H1 (cell line): ENCODE measurements around the gene ADAMTS3. TPM values are rescaled to one million over a fixed set of nuclear protein-coding genes. Genes with fewer than 3 reads are reported as not detected.

Experiments used
- CTCF ChIA-PET: fragments of 300-600 bp; sonication (Branson Sonifier 250); formaldehyde crosslinking; loops from one replicate; lab custom pipeline; 2021; ENCODE audit not compliant: partially characterized antibody; lab: Charles Lee
- POLR2A ChIA-PET: fragments of 300-600 bp; sonication (Branson Sonifier 250); formaldehyde crosslinking; loops from one replicate; lab custom pipeline; 2021; ENCODE audit warnings: inconsistent platforms; ENCODE audit not compliant: partially characterized antibody; lab: Charles Lee
- DNase-seq, 2 experiments: peaks; one replicate each; pipeline versions ENCODE4 v3.0.0 to v3.0.0-alpha.2; 2010 to 2022; ENCODE audit warnings: low spot score in 2 of 2, low read depth in 1 of 2, mixed read lengths in 1 of 2
- FAIRE-seq: peaks from 2 replicates; lab custom pipeline; 2011; peaks lifted over from hg19 to GRCh38; lab: Jason Lieb, UNC
- H2AFZ ChIP-seq: 2 replicates; pipeline ENCODE4 v1.8.1; 2012; ENCODE audit warnings: low read length, inconsistent platforms
- H2AK5ac ChIP-seq: 2 replicates; pipeline ENCODE4 v1.6.1; 2013; ENCODE audit warnings: low read depth, low read length
- H2BK120ac ChIP-seq: replicated peaks from 2 replicates; pipeline ENCODE3; 2013; ENCODE audit warnings: low read depth, low read length, inconsistent platforms
- H2BK12ac ChIP-seq: 2 replicates; pipeline ENCODE4 v1.6.1; 2013; ENCODE audit warnings: low read depth, low read length
- H2BK15ac ChIP-seq: 2 replicates; pipeline ENCODE4 v1.6.1; 2013; ENCODE audit warnings: low read length
- H2BK20ac ChIP-seq: 2 replicates; pipeline ENCODE4 v1.6.1; 2013; ENCODE audit warnings: low read length
- H2BK5ac ChIP-seq: 2 replicates; pipeline ENCODE4 v1.6.1; 2013; ENCODE audit warnings: low read depth, low read length
- H3K14ac ChIP-seq: 2 replicates; pipeline ENCODE4 v1.6.1; 2013; ENCODE audit warnings: inconsistent platforms; ENCODE audit not compliant: insufficient read length
- H3K18ac ChIP-seq: 2 replicates; pipeline ENCODE4 v1.6.1; 2013; ENCODE audit warnings: low read length; ENCODE audit errors: extremely low read depth
- H3K23ac ChIP-seq: 2 replicates; pipeline ENCODE4 v1.6.1; 2013; ENCODE audit warnings: inconsistent platforms; ENCODE audit not compliant: insufficient read length
- H3K23me2 ChIP-seq: 2 replicates; pipeline ENCODE4 v1.6.1; 2013; ENCODE audit warnings: low read depth, low read length
- H3K27ac ChIP-seq: 2 replicates; pipeline ENCODE4 v1.6.1; 2011; ENCODE audit warnings: low read depth, low read length, inconsistent platforms
- H3K27me3 ChIP-seq, 4 experiments: replicated peaks in 1 of 4; 1 replicate in 1 of 4; 2 replicates in 3 of 4; pipeline versions ENCODE4 v1.6.1 to v1.8.1; 2011 to 2013; ENCODE audit warnings: low read length in 3 of 4, mild to moderate bottlenecking in 3 of 4, inconsistent platforms in 2 of 4, mixed read lengths in 2 of 4, moderate library complexity in 1 of 4; ENCODE audit not compliant: control insufficient read depth in 3 of 4, insufficient read depth in 3 of 4; ENCODE audit errors: extremely low read depth in 1 of 4
- H3K36me3 ChIP-seq, 4 experiments: 2 replicates each; pipeline versions ENCODE4 v1.6.1 to v1.8.1; 2011 to 2013; ENCODE audit warnings: mild to moderate bottlenecking in 4 of 4, low read length in 3 of 4, moderate library complexity in 2 of 4, control low read depth in 1 of 4, inconsistent platforms in 1 of 4; ENCODE audit not compliant: insufficient read depth in 4 of 4, control insufficient read depth in 2 of 4
- H3K4ac ChIP-seq: replicated peaks from 2 replicates; pipeline ENCODE3; 2013; ENCODE audit warnings: low read length, low read depth, mixed read lengths, inconsistent platforms; ENCODE audit not compliant: insufficient read length
- H3K4me1 ChIP-seq, 4 experiments: replicated peaks in 1 of 4; 1 replicate in 1 of 4; 2 replicates in 3 of 4; pipeline versions ENCODE4 v1.6.1 to v1.8.1; 2011 to 2013; ENCODE audit warnings: low read length in 3 of 4, inconsistent platforms in 2 of 4, mixed read lengths in 1 of 4; ENCODE audit not compliant: insufficient read depth in 4 of 4, control insufficient read depth in 3 of 4
- H3K4me2 ChIP-seq, 2 experiments: 2 replicates each; pipeline versions ENCODE4 v1.6.1 to v1.8.1; 2011 to 2013; ENCODE audit warnings: low read depth in 2 of 2, low read length in 2 of 2, control low read depth in 1 of 2, inconsistent platforms in 1 of 2, mild to moderate bottlenecking in 1 of 2; ENCODE audit not compliant: insufficient read depth in 1 of 2
- H3K4me3 ChIP-seq, 4 experiments: fragments of 200-600, 300-600 bp in 1 of 4; sonication (generic), shearing (Covaris generic), sonication (Bioruptor Twin) in 1 of 4; 2 replicates each; pipeline versions ENCODE4 v1.5.1 to v1.8.1; 2011 to 2016; ENCODE audit warnings: low read length in 4 of 4, low read depth in 3 of 4, control low read depth in 2 of 4, inconsistent platforms in 2 of 4, mild to moderate bottlenecking in 2 of 4, mixed read lengths in 1 of 4, moderate library complexity in 1 of 4; ENCODE audit not compliant: insufficient read depth in 2 of 4; ENCODE audit errors: extremely low read depth in 1 of 4
- H3K56ac ChIP-seq: replicated peaks from 2 replicates; pipeline ENCODE3; 2013; ENCODE audit warnings: low read depth, mild to moderate bottlenecking, mixed read lengths, low read length, inconsistent platforms; ENCODE audit not compliant: insufficient read length
- H3K79me1 ChIP-seq: 2 replicates; pipeline ENCODE4 v1.6.1; 2013; ENCODE audit warnings: low read depth, low read length, control low read depth
- H3K79me2 ChIP-seq, 2 experiments: 2 replicates each; pipeline versions ENCODE4 v1.6.1 to v1.8.1; 2012 to 2013; ENCODE audit warnings: low read length in 2 of 2, mild to moderate bottlenecking in 2 of 2, inconsistent platforms in 1 of 2; ENCODE audit not compliant: insufficient read depth in 2 of 2, control insufficient read depth in 1 of 2
- H3K9ac ChIP-seq, 4 experiments: replicated peaks in 1 of 4; 1 replicate in 1 of 4; 2 replicates in 3 of 4; pipeline versions ENCODE4 v1.6.1 to v1.8.1; 2011 to 2013; ENCODE audit warnings: low read depth in 3 of 4, low read length in 3 of 4, control low read depth in 2 of 4, mild to moderate bottlenecking in 2 of 4, moderate library complexity in 2 of 4, inconsistent platforms in 1 of 4; ENCODE audit errors: extremely low read depth in 1 of 4
- H3K9me3 ChIP-seq, 2 experiments: 2 replicates each; pipeline versions ENCODE4 v1.6.1 to v1.8.1; 2012 to 2013; ENCODE audit warnings: mild to moderate bottlenecking in 2 of 2, moderate library complexity in 2 of 2, control low read depth in 1 of 2, inconsistent platforms in 1 of 2, low read depth in 1 of 2, low read length in 1 of 2, mixed read lengths in 1 of 2; ENCODE audit not compliant: insufficient read depth in 2 of 2
- H4K20me1 ChIP-seq, 2 experiments: replicated peaks in 1 of 2; 2 replicates each; pipeline versions ENCODE3 to v1.8.1; 2011 to 2013; ENCODE audit warnings: inconsistent platforms in 2 of 2, low read length in 2 of 2, mild to moderate bottlenecking in 1 of 2; ENCODE audit not compliant: insufficient read depth in 2 of 2, control insufficient read depth in 1 of 2
- H4K5ac ChIP-seq: 2 replicates; pipeline ENCODE4 v1.6.1; 2013; ENCODE audit warnings: low read length, low read depth, mixed read lengths, inconsistent platforms; ENCODE audit not compliant: insufficient read length
- H4K8ac ChIP-seq: 2 replicates; pipeline ENCODE4 v1.8.0; 2013; ENCODE audit warnings: mild to moderate bottlenecking, moderate library complexity, low read length, inconsistent platforms; ENCODE audit not compliant: insufficient read depth; ENCODE audit errors: extremely low read depth
- H4K91ac ChIP-seq: replicated peaks from 2 replicates; pipeline ENCODE3; 2013; ENCODE audit warnings: low read length, mixed read lengths, inconsistent platforms; ENCODE audit not compliant: insufficient read length
- BACH1 ChIP-seq: IDR thresholded peaks from 2 replicates; pipeline ENCODE4 v1.6.1; 2012; ENCODE audit warnings: low read length, improper control_type of control experiment
- SP1 ChIP-seq: IDR thresholded peaks from 2 replicates; pipeline ENCODE4 v1.6.1; 2011; ENCODE audit warnings: low read depth, low read length
- WGBS, 2 experiments: shearing (Covaris generic) in 1 of 2; methylation state at CpG; one replicate each; pipeline versions ENCODE4 v1.1.6 to v1.1.7; 2013 to 2015; ENCODE audit warnings: low lambda C conversion rate in 2 of 2, mixed read lengths in 2 of 2, inconsistent platforms in 1 of 2, low coverage in 1 of 2, missing lambda C conversion rate in 1 of 2; ENCODE audit not compliant: insufficient replicate concordance in 2 of 2, insufficient coverage in 1 of 2, insufficient read length in 1 of 2; ENCODE audit errors: extremely low coverage in 1 of 2, missing lambda C conversion rate in 1 of 2; 5-methylcytosine and 5-hydroxymethylcytosine counted together
- polyA plus RNA-seq, 7 experiments: library from polyadenylated mRNA; depleted of rRNA in 3 of 7; stranded (reverse) in 5 of 7; unstranded in 2 of 7; fragments of >200 nt in 5 of 7; fragments of 200-250 nt in 2 of 7; gene quantifications; 1 replicate in 5 of 7; 2 replicates in 1 of 7; 4 replicates in 1 of 7; pipeline versions ENCODE4 v1.2.1 to v1.2.3, GENCODE V29; 2011 to 2013; ENCODE audit warnings: missing spikeins in 2 of 7, mixed read lengths in 2 of 7
- total RNA-seq: library from RNA; stranded (reverse); fragmentation: NEBNext Ultra II Directional; extraction: Animal tissue kit (Norgen Biotek cat#: 25700); gene quantifications from 2 replicates; pipeline ENCODE4 v1.2.1, GENCODE V29; 2021

The ADAMTS3 gene
- total and polyA plus RNA-seq, 2 of the 8 experiments (the other 6 are each of a cell fraction or from before 2014, with no cell fraction given), result 1.3 to 3.4 TPM

DNA sequence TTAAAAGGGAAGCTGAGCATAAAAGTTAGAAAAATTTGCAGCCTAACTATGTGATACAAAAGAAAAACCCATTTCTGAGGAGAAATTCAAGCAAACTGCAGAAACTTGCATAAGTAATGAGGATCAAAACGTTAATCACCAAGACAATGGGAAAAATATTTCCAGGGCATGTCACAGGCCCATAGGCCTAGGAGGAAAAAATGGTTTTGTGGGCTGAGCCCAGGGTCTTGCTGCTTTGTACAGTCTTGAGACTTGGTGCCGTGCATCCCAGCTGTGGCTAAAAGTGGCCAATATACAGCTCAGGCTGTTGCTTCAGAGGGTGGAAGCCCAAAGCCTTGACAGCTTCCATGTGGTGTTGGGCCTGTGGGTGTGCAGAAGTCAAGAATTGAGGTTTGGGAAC, 37.7 kb upstream of the ADAMTS3 start:
- Histone ChIP-seq H2BK15ac (no peak overlapping the region), H2BK120ac (no peak overlapping the region), H3K27me3 (no peaks in the 10 kb centered on the region), H3K14ac (no peak overlapping the region), H4K8ac (no peak overlapping the region), H2AK5ac (no peak overlapping the region), H3K4me3 (no peak overlapping the region), H4K5ac (no peak overlapping the region), H3K27ac (no peak overlapping the region), H2BK5ac (no peak overlapping the region), H2BK20ac (no peak overlapping the region), H3K79me1 (no peaks in the 10 kb centered on the region), H3K23ac (no peak overlapping the region), H3K4ac (no peak overlapping the region), H3K18ac (no peak overlapping the region), H2BK12ac (no peak overlapping the region), H4K20me1 (no peaks in the 10 kb centered on the region), H3K9me3 (peaks cover 10 to 15% of the 10 kb centered on the region in 2 experiments; a peak in 2 of 4 replicates), H2AFZ (no peak overlapping the region), H3K23me2 (no peaks in the 10 kb centered on the region), H3K36me3 (no peaks in the 10 kb centered on the region), H3K56ac (no peak overlapping the region), H3K4me2 (no peak overlapping the region), H3K4me1 (no peaks in the 10 kb centered on the region), H3K9ac (no peak overlapping the region), H4K91ac (no peak overlapping the region), H3K79me2 (no peaks in the 10 kb centered on the region)
- no peak for DNase-seq
- CTCF ChIA-PET, result no interaction called here
- 83% methylated on average over 2 of the region's 2 CpGs; no CpG with 5 or more reads in 1 of the 2 experiments for WGBS, 2 experiments
- POLR2A ChIA-PET, result interaction anchor here (0.7 kb wide), 1 partner anchor 259 kb away, joined by 3 read pairs; no protein-coding TSS in a partner anchor
- TF ChIP-seq BACH1 (no peak), SP1 (no peak)
- FAIRE-seq, result no peak
